Epithelial cell of esophagus (primary cell): ENCODE results near the gene APOOL.

Source experiments
- DNase-seq: peaks from one replicate; pipeline ENCODE4 v3.0.0; 2010; ENCODE audit warnings: low read depth
- H3K4me3 ChIP-seq: 2 replicates; pipeline ENCODE4 v1.5.1; 2011; ENCODE audit warnings: mild to moderate bottlenecking, low read length, control low read depth
- CTCF ChIP-seq: IDR thresholded peaks from 2 replicates; pipeline ENCODE4 v1.5.1; 2011; ENCODE audit warnings: low read depth, mild to moderate bottlenecking, low read length, control low read depth, inconsistent platforms; ENCODE audit not compliant: insufficient read depth; ENCODE audit errors: missing control alignments

The APOOL gene

DNA sequence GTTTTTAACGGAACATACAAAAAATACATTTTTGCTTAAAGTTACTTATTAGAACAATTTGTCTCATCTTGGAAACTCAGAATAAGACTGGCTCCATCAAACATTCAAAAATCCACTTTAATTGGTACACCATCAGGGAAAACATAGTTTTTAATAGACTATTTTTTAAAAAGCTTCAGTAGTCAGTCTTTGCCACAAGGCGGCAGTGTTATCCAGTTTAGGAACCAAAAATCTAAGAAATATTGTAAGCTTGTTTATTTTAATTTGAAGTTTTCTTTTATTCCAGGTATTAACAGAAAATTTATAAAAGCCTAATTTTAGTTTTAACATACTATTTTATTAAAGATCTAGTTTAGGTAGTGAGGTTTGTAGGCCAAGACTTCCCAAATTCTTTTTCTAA lies 107.7 kb downstream of the APOOL start:
- no peak overlapping the region for H3K4me3 ChIP-seq
- peak; percentile 10 for DNase-seq
- TF ChIP-seq CTCF = peak; percentile 58

- no peak for TF ChIP-seq CTCF
- DNase-seq = no peak
Measured at GRCh38 chrX:85112293-85112692, 108.6 kb downstream of the APOOL start.

DNA sequence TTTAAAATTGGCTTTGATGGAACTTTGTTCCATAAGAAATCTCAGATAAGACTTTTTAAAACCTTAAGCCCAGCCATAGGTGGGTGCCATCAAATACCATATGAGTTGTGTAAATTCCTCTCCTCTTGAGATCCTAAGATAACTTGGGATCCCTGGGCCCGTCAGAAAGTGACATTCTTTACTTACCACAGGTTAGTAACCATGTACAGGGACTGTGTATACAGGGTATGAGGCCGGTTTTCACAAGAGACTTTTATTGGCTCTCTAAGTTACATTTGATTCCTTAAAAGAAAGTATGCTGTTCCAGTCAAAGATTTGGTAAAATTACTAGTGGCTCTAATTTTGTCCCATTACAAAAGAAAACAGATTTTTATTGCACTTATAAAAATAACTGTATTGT lies 110.1 kb downstream of the APOOL start:
- no peak overlapping the region for H3K4me3 ChIP-seq
- TF ChIP-seq CTCF = no peak
- no peak for DNase-seq

More at GRCh38 chrX:85112293-85112692, 108.6 kb downstream of the APOOL start:
- H3K4me3 ChIP-seq = no peak overlapping the region

- DNase-seq = no peak
- H3K4me3 ChIP-seq = no peak overlapping the region
- TF ChIP-seq CTCF = no peak
Measured at GRCh38 chrX:85114171-85114570, 110.5 kb downstream of the APOOL start.

DNA sequence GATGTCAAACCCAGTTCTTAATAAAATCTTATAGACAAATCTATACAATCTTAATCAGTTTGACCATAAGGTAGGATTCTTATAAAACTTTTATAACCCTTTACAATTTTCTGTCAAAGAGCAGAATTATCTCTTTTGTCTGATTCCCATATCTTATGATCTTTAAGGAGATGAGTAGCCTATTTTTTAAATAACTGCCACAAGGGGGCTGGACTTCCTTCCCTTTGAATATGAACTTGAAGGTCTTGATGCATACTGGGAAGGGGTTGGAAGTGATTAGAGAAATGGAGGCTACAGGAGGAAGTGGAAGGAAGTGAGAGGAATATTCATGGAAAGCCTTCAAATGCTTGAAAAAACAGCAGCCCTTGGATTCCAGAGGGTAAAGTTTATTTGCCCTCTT lies 111.1 kb downstream of the APOOL start:
- DNase-seq = peak; percentile 0
- no peak overlapping the region for H3K4me3 ChIP-seq
- no peak for TF ChIP-seq CTCF

GRCh38 chrX:85115252-85115651 lies 111.6 kb downstream of the APOOL start:
- no peak overlapping the region for H3K4me3 ChIP-seq
- DNase-seq = no peak
- no peak for TF ChIP-seq CTCF

DNA sequence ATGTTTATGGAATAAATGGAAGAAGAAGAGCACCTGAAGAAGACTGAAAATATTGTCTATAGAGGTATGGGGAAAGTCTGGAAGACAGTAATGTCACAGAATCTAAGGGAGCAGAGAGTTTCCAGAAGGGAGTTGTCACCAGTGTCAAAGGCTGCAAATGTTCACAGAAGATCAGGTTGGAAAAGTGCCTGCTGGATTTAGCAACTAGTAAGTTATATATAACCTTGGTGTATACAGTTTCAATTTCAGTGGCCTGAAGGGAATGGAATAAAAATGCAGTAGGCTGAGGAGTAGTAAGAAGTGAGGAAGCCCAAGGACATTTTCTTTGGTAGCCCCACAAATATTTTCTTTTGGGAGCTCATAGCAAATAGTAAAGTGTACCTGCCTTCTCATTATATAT lies 132.7 kb downstream of the APOOL start:
- TF ChIP-seq CTCF = no peak
- no peak overlapping the region for H3K4me3 ChIP-seq
- no peak for DNase-seq
